ENCODE data around the gene PRPF40B.

GRCh38 chr12:49666176-49666575 lies 42.8 kb downstream of the PRPF40B start:
- no peak for TF ChIP-seq CTCF (IDR thresholded peaks at IDR 0.05)
- TF ChIP-seq POLR2A (IDR thresholded peaks at IDR 0.05), result no peak

Measured in adrenal gland (tissue), 5 donors.